Adrenal gland (tissue), 12 donors: Measurements from ENCODE around the gene TSPAN5. TPM values are rescaled to one million over a fixed set of nuclear protein-coding genes. Genes with fewer than 3 reads are reported as not detected.

Experiments
- DNase-seq, 7 donors: peaks; one replicate each; pipeline ENCODE4 v3.0.0-alpha.2; 2019 to 2020
- H3K27ac ChIP-seq, 5 donors: fragments of 200-600 bp; sonication (generic) in 4 of 5; 1 replicate in 3 of 5; 2 replicates in 2 of 5; pipeline versions ENCODE4 v1.5.1 to v1.8.0; 2016 to 2020; ENCODE audit warnings: mild to moderate bottlenecking in 1 of 5
- H3K27me3 ChIP-seq: fragments of 200-600 bp; 2 replicates; pipeline ENCODE4 v1.8.0; 2021
- H3K36me3 ChIP-seq, 2 donors: fragments of 200-600 bp; replicated peaks in 1 of 2; 1 replicate in 1 of 2; 2 replicates in 1 of 2; pipeline versions ENCODE4 v1.5.1 to v1.8.0; 2018 to 2022
- H3K4me1 ChIP-seq, 2 donors: fragments of 200-600 bp; replicated peaks in 1 of 2; 1 replicate in 1 of 2; 2 replicates in 1 of 2; pipeline versions ENCODE4 v1.5.1 to v1.8.0; 2018 to 2021
- H3K4me3 ChIP-seq, 4 donors: fragments of 200-600 bp; sonication (generic) in 3 of 4; one replicate each; pipeline ENCODE4 v1.5.1; 2016 to 2018
- H3K9me3 ChIP-seq, 3 donors: fragments of 200-600 bp; sonication (generic) in 1 of 3; replicated peaks in 1 of 3; 1 replicate in 2 of 3; 2 replicates in 1 of 3; pipeline versions ENCODE4 v1.5.1 to v1.8.0; 2016 to 2021
- POLR2A ChIP-seq, 2 donors: fragments of 450-650 bp; IDR thresholded peaks; one replicate each; pipeline ENCODE4 v1.6.1; 2017; ENCODE audit warnings: antibody characterized with exemption in 2 of 2, mild to moderate bottlenecking in 2 of 2, moderate library complexity in 1 of 2
- WGBS, 4 donors: extraction: QIAGEN DNeasy Blood & Tissue Kit in 2 of 4; methylation state at CpG; one replicate each; pipeline versions ENCODE4 v1.1.5 to v1.1.7; 2013 to 2017; 5-methylcytosine and 5-hydroxymethylcytosine counted together
- intact Hi-C, 2 donors: fragments of 100-400 bp; cut with DNase I; formaldehyde crosslinking; loops; one replicate each; pipeline versions ENCODE4 v1.14.1 to v1.15.0; 2022 to 2023
- polyA plus RNA-seq, 3 donors: library from polyadenylated mRNA; stranded (reverse); fragments of 200-250 nt in 2 of 3; fragments of 350-450 nt in 1 of 3; fragmentation: Illumina TruSeq in 1 of 3; extraction: RNeasy Lipid Tissue Mini Kit (QIAGEN cat#74804) in 1 of 3; gene quantifications; one replicate each; pipeline ENCODE4 v1.2.3, GENCODE V29; 2013 to 2014
- total RNA-seq, 9 donors: library from RNA; depleted of rRNA in 4 of 9; stranded (reverse); fragments of >200 nt in 4 of 9; fragments of 120-200 nt in 1 of 9; fragmentation: NEBNext Ultra II Directional in 1 of 9; extraction: Animal tissue kit (Norgen Biotek cat#: 25700) in 1 of 9; gene quantifications; one replicate each; pipeline versions ENCODE4 v1.1.0 to v1.2.4, GENCODE V29; 2013 to 2023
- TF ChIP-seq, protein P1 (sequence below), 6 experiments: fragments of 450-650 bp in 4 of 6; fragments of 200-600 bp in 2 of 6; sonication (generic) in 1 of 6; IDR thresholded peaks; 1 replicate in 5 of 6; 2 replicates in 1 of 6; pipeline versions ENCODE4 v1.5.1 to v1.8.0; 2016 to 2021; ENCODE audit warnings: antibody characterized with exemption in 6 of 6, mild to moderate bottlenecking in 2 of 6, moderate library complexity in 1 of 6
- donor health status: healthy with polysubstance abuse.
- donor health status: Bipolar disorder and iron deficiency.
- donor health status: DM: yes; HTN: yes; CAD: no.
- donor health status: DM: no; HTN: no; CAD: no.
- donor health status: DM: no; HTN: no; CAD: no.
- donor health status: DM: yes; HTN: yes; CAD: no.

Gene TSPAN5
- total and polyA plus RNA-seq, 12 donors: 1.4 to 23.8 (median 2.7) TPM

DNA sequence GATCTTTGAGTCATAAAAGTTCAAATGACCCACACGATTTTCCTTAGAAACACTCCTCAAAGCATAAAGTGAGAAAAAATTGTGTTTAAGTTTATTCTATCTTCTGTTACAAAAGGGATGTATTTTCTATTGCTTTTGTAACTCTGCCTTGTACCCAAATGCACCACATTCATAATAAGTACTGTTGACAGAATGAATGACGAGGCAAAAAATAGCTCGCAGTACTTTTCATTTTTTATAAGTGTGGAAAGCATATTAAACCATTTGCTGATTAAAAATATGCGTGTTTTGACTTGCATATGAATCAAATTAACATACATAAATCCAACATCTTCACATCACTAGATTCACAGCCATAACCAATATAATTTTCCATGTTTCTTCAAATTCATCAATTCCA, 11.2 kb upstream of the TSPAN5 start:
- no peaks in the 10 kb centered on the region for H3K9me3 ChIP-seq
- no peak for DNase-seq
- 73 to 81% (median 77%) methylated on average over 4 of the region's 4 CpGs for WGBS, 4 donors
- TF ChIP-seq, protein P1, sequence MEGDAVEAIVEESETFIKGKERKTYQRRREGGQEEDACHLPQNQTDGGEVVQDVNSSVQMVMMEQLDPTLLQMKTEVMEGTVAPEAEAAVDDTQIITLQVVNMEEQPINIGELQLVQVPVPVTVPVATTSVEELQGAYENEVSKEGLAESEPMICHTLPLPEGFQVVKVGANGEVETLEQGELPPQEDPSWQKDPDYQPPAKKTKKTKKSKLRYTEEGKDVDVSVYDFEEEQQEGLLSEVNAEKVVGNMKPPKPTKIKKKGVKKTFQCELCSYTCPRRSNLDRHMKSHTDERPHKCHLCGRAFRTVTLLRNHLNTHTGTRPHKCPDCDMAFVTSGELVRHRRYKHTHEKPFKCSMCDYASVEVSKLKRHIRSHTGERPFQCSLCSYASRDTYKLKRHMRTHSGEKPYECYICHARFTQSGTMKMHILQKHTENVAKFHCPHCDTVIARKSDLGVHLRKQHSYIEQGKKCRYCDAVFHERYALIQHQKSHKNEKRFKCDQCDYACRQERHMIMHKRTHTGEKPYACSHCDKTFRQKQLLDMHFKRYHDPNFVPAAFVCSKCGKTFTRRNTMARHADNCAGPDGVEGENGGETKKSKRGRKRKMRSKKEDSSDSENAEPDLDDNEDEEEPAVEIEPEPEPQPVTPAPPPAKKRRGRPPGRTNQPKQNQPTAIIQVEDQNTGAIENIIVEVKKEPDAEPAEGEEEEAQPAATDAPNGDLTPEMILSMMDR (IDR thresholded peaks at IDR 0.05): no peak
- no peak for TF ChIP-seq POLR2A (IDR thresholded peaks at IDR 0.05)
- H3K4me1 ChIP-seq: no peaks in the 10 kb centered on the region
- intact Hi-C loops: no loop called here
- no peak overlapping the region for H3K4me3 ChIP-seq
- H3K27ac ChIP-seq: no peak overlapping the region
- no peaks in the 10 kb centered on the region for H3K36me3 ChIP-seq
- no peaks in the 10 kb centered on the region for H3K27me3 ChIP-seq

DNA sequence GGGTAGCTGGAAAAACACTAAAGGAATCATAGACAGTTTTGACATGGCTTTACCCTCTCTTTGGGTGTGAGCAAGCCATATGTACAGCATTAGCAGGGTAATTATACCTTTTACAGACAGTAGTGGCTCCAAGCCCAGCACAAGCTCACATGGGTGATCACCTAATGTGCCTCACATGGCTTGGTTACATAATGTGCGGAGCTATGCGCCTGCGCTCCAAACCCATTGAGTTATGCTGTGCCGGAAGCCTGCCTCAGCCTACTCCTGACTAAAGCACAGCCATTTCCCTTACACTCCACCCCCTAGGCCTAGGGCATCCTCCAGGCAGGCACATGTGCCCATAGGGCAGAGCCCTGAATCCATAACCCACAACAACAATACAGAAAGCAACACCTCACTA, 6.5 kb upstream of the TSPAN5 start:
- intact Hi-C loops: no loop called here

DNA sequence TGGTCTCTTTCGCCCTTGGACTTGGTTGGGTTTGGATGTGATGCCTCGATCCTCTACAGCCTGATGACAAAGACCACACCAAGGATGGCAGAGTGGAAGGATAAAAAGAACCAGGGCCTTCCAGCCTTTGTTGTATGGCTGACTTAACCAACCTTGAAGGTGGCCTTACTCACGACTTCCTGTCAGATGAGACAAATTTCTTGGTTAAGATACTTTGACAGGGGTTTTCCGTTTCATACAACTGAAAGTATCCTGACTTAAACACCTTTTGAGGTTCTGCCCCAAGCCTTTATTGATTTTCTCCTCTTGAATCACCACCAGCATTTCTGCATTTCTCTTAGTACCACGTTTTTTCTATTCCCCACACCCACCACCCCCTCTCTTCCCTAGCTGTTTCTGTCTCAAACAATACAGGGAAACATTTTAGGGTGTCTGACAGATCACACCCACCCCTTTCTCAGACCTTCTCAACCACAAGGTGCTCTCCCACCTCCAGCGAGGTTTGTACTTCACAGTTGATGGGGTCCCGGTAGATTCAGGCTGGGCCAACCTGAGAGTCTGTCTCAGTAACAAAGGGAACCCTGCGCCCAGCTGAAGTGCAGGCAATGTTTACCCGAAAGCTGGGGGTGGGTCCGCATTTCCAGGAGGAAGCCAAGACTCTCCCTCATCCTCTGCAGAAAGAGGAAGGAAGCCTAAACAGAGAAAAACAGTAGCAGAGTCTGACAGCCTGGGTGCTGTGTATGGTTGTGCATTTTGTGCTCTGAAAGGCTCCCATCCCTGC, 5.0 kb upstream of the TSPAN5 start:
- TF ChIP-seq, protein P1 (IDR thresholded peaks at IDR 0.05): no peak
- no peak for TF ChIP-seq POLR2A (IDR thresholded peaks at IDR 0.05)
- Histone ChIP-seq H3K4me3 (no peak overlapping the region), H3K9me3 (no peaks in the 10 kb centered on the region), H3K27me3 (no peaks in the 10 kb centered on the region), H3K27ac (no peak overlapping the region), H3K36me3 (no peaks in the 10 kb centered on the region), H3K4me1 (peaks cover 0 to 7% of the 10 kb centered on the region in 2 donors)
- 47 to 59% (median 58%) methylated on average over 10 of the region's 10 CpGs for WGBS, 4 donors
- no peak for DNase-seq
- intact Hi-C loops: no loop called here

More for the DNA sequence above, 6.5 kb upstream of the TSPAN5 start:
- Histone ChIP-seq H3K9me3 (no peaks in the 10 kb centered on the region), H3K4me3 (no peak overlapping the region), H3K36me3 (no peaks in the 10 kb centered on the region), H3K27me3 (no peaks in the 10 kb centered on the region), H3K27ac (no peak overlapping the region), H3K4me1 (peaks cover 0 to 5% of the 10 kb centered on the region in 2 donors)
- no peak for DNase-seq
- 97 to 100% (median 99%) methylated on average over 4 of the region's 4 CpGs for WGBS, 4 donors
- TF ChIP-seq, protein P1 (IDR thresholded peaks at IDR 0.05): no peak
- TF ChIP-seq POLR2A (IDR thresholded peaks at IDR 0.05): no peak

DNA sequence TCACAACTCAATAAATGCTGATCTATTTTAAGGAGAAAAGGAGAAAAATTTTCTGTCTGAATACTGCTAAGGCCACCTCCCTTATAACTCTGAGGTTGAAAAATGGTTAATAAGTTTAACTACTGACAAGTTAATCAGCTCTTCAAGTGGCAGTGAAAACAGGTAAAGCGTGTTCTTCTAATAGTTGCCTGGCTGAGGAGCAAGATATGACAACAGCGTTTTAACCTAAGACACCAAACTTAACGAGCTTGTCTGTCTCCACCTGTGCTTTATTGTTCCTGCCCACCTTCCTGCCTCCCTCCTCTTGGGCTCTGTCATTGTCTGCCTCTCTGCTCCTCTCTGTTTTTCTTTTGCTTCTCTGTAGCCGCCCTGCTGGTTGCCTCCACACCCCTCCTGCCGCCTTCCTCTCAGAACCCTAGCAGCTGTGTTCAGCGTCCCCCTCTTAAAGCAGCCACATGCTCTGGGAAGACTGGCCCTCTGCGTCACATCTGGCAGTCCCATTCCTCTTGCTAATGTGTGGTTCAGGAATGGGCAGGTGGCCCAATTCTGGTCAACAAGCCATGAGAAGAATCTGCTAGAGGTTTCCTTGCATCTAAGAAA, 4.3 kb upstream of the TSPAN5 start:
- Histone ChIP-seq H3K27me3 (no peaks in the 10 kb centered on the region), H3K4me1 (peaks cover 0 to 9% of the 10 kb centered on the region in 2 donors), H3K36me3 (no peaks in the 10 kb centered on the region), H3K4me3 (no peak overlapping the region), H3K9me3 (no peaks in the 10 kb centered on the region), H3K27ac (no peak overlapping the region)
- 77 to 83% (median 81%) methylated on average over 7 of the region's 7 CpGs for WGBS, 4 donors
- TF ChIP-seq POLR2A (IDR thresholded peaks at IDR 0.05): no peak
- TF ChIP-seq, protein P1 (IDR thresholded peaks at IDR 0.05): no peak
- no peak for DNase-seq
- intact Hi-C loops: no loop called here
